ENCODE results near the gene CSGALNACT2.

DNA sequence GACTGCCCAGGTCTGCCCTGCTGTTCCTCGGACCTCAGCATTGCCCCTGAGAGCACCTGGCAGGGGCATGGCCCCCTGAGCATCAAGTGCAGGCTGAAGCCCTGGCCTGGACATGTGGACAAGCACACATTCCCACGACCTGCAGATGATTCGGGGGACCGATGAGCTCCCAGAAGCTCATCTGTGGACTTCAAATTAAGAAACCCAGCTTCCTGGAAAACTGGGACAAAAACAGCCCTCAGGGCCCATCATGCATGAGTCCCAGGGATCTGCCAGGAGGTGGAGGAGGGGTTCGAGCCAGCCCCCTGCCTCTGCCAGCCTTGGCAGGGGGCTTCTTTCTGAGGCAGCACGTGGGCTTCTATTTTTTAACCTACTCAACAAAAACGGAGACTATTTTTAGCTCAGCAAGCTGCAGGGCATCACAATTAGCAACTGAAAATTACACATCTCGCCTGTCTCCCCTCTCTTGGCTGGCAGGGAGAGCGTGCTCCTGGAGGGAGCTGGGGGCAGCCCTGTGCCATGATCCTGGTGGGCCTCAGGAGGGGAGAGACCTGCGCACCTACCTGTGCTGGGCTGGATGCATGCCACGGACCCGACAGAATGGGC lies 76.8 kb downstream of the CSGALNACT2 start:
- TF ChIP-seq, protein P1, sequence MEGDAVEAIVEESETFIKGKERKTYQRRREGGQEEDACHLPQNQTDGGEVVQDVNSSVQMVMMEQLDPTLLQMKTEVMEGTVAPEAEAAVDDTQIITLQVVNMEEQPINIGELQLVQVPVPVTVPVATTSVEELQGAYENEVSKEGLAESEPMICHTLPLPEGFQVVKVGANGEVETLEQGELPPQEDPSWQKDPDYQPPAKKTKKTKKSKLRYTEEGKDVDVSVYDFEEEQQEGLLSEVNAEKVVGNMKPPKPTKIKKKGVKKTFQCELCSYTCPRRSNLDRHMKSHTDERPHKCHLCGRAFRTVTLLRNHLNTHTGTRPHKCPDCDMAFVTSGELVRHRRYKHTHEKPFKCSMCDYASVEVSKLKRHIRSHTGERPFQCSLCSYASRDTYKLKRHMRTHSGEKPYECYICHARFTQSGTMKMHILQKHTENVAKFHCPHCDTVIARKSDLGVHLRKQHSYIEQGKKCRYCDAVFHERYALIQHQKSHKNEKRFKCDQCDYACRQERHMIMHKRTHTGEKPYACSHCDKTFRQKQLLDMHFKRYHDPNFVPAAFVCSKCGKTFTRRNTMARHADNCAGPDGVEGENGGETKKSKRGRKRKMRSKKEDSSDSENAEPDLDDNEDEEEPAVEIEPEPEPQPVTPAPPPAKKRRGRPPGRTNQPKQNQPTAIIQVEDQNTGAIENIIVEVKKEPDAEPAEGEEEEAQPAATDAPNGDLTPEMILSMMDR (IDR thresholded peaks at IDR 0.05), result no peak
- TF ChIP-seq EP300 (IDR thresholded peaks at IDR 0.05), result no peak
